HG03442 (cell line): ENCODE measurements around the gene TNFSF13B.
A peak's percentile ranks its signal among the peaks of the same experiment; 100 is the strongest.

Experiments
- ATAC-seq: cut with Tn5 transposase; IDR thresholded peaks from one replicate; pipeline ENCODE4 v1.9.1; 2021; ENCODE audit warnings: mild to moderate bottlenecking, moderate library complexity; ENCODE audit not compliant: unreplicated experiment

TNFSF13B gene

DNA sequence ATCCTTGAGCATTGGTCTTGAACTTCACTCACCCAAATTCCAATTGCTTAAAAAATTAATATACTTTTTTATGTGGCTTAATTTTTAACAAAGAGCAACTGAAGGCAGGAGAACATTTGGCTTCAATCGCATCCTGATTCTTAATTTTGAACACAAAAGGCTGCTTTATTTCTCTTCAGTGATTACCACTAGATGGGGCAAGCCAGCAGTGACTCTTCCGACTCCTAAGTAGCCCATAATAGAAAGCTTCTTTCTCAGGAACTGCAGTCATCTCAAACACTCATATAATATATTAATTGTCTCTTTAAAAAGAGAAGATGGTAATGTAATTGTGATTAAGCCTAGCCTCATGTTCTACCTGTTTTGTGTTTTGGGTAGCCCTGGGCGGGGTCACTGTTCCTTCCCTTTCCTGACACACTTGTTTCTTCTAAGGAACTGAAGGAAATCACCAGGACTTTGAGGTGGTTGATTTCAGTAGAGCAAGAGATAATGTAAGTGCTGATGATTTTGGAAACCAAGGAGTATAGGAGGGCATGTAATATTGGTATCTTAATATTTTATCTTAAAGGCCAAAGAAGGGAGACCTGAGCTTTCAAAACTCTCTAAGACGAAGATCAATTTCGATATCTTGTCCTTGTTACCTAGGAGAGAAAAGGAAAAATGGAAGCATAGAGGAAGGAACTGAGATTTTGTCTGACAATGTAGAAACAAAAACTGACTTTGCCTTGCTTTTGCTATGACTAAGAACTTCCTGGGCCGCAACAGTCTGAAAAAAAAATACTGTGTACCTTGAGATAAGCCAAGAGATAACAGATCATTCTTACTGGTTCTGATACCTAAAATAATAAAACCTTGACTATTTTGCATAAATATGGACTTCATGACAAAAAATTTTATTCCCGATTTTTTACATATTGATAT lies 73.1 kb downstream of the TNFSF13B start:
- peak; percentile 74 for ATAC-seq

DNA sequence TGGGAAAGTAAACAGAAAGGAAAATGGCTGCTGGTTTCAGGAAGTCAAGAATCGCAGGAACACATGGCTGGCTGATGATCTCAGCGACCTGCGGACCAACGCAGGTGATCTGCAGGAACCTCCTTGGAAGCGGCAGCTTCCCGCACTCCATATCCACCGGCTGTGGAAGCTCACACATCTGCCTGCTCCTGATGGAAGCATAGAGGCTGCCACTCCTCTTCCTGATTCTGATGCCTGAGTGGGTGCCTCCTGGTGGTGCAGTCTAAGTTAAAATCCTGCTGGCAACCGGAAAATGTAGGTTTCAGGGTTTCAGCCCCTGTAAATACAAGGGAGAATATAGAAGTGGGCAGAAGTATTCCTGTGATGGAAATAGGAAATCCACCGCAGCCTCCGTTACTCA lies 75.5 kb downstream of the TNFSF13B start:
- ATAC-seq: no peak

DNA sequence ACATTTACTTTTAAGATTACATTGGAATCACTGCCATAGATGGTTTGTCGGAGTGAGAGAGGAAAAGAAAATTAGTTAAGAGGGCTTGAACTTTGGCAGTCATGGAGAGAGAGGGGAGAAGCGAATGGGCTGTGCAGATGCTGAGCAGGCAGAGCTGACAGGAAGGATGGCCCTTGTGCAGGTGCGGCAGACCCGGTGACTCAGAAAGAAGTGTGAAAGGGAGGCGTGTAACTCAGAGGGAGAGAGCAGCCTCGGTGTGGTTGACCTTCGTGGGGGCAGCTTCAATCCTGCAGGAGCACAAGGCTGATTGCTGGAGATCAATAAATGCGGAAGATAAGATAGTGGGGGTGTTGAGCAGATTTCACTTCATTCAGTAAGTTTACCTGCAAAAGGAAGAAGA lies 76.9 kb downstream of the TNFSF13B start:
- ATAC-seq: no peak

DNA sequence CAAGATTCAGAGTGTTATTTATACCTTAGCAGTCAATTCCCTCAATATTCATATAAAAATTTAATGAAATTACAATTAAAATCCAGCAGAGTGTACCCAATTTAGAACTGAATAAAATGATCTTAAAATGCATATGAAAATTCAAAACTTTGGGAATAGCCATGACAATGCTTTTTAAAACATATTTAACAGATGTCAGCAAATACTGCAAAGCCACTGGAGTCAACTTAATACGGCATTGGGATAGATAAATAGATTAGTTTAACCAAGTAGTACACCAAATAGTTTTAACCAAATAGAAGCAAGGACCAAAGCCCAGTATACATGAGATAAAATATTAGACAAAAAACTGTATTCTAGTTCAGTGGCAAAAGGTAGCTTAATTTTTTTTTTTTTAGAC lies 79.8 kb downstream of the TNFSF13B start:
- no peak for ATAC-seq

DNA sequence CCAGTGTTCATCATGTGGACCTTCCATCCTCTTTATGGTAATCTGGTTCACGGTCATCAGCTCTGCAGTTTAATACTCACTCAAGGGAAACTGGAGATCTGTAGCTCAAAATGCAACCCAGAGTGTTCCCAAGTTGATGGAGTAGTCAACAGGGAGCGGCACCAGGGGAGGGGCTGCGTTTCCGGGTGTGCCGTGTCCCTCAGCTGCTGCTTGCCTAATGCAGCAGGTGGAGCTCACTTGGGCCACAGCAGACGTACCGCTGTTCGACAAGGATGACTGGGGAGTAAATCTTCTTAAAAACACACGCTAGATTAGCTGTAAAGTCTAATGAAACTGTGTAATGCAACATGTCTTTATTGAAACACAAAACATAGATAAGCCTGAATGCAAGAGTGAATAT lies 81.1 kb downstream of the TNFSF13B start:
- ATAC-seq: no peak

DNA sequence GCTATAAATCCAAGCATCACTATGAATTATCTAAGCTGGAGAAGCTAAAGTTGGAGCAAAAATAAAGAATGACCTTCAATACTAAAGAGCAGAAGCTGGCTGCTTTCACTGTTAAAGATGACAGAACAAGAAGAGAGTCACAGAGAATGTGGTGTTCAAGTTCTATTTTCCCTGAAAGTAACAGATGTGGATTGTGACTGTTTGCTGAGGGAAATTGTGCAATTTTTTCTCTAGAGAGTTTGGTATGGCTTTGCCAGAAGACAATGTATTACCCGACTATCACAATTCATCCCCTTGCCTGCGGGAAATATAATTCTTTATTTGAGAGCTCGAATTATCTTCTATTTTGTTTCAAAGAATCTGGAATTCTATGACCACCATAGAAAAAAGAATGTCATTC lies 83.1 kb downstream of the TNFSF13B start:
- ATAC-seq: no peak

DNA sequence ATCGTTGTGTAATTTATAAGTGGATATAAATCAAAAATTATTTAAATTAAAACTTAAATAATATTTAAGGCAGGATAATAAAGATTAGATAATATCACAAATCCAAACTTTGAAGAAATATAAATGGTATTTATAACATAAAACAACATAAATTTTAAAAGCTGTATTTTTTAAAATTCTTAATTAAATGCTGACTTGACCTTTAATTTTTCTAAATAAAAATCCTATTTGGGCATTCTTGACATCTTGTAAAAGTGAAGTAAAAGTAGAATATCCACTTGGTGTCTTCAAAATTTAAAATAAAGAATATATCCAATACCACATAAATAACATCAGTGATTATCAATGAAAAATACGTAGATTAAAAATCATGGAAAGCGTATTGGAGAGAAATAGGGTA lies 87.7 kb downstream of the TNFSF13B start:
- no peak for ATAC-seq
